GM18505 (cell line): Measurements from ENCODE around the gene MTMR10.

Experiments
- ATAC-seq: cut with Tn5 transposase; IDR thresholded peaks from one replicate; pipeline ENCODE4 v1.9.1; 2021; ENCODE audit not compliant: unreplicated experiment
- POLR2A ChIP-seq: IDR thresholded peaks from 4 replicates; pipeline ENCODE4 v1.6.1; 2011; ENCODE audit warnings: borderline replicate concordance; ENCODE audit not compliant: insufficient read depth, insufficient read length; ENCODE audit errors: extremely low read depth

Gene MTMR10

DNA sequence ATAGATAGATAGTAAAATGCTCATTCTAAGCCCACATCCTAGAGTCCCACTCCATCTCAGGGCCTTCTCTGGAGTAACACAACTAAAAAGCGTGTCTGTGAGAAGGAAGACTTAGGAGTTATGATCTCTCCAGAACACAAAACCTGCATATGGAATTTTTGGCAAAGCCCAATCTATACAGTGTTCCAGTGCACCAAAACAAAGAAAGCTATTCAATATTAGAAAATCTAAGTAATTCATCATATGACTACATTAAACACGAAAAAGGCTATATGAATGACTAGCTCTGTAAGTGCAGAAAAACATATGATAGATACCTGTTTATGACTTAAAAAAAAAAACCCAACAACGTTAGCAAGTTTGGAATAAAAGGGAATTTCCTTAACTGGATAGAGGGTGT lies 27.7 kb downstream of the MTMR10 start:
- no peak for ATAC-seq
- no peak for TF ChIP-seq POLR2A

DNA sequence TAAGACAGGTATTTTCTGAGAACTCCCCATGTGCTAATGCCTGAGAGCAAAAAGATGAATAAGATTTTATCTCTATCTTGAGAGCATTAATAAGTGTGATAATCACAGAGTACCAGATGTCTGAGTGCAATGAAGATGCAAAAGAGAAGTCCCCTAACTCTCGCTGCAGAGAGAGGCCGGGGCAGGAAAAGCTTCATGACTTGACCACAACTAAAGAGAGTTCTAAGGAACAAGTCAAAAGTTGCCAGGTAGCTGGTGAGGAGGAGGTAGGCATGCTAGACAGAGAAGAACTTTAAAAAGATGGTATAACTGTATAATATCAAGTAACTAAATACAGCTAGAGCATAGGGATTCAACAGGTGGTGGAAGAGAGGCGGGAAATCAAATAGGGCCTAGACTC lies 28.8 kb downstream of the MTMR10 start:
- no peak for ATAC-seq
- no peak for TF ChIP-seq POLR2A

DNA sequence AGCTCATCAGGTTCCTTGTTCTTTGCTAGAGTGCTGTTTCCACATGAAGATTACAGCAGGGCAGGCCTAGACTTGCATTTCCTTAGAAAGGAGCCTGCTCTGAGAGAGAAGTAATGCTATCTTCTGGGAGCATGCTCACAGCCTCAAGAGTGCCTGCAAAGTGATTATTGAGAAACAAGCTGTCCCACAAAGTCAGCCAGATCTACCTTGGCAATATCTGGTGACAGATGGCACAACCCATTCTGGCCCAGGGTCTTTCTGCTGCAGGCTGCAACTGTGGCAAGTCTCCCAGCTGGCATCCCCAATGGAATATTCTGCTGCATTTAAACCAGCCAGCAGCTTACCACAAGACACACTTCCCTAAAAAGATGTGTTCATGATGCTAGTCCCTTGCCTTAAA lies 29.3 kb downstream of the MTMR10 start:
- no peak for ATAC-seq
- no peak for TF ChIP-seq POLR2A

DNA sequence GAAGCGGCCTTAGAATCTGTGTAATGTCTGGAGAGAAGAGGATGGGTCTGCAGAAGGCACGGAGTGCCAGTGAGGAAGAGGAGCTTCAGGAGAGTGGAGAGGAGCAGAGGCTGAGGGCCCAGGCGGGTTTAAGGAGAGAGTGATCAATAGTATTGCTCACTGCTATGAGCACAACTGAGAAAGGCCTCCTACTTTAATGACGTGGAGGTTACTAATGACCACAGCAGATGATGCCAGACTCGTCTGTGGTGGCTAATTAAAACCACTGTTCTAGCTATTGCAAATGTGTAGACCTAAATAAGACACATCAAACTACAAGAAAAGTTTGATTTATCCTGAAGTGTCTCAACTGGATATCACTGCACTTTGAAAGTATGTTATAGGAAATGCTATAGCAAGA lies 33.2 kb downstream of the MTMR10 start:
- ATAC-seq, result no peak
- TF ChIP-seq POLR2A, result no peak

DNA sequence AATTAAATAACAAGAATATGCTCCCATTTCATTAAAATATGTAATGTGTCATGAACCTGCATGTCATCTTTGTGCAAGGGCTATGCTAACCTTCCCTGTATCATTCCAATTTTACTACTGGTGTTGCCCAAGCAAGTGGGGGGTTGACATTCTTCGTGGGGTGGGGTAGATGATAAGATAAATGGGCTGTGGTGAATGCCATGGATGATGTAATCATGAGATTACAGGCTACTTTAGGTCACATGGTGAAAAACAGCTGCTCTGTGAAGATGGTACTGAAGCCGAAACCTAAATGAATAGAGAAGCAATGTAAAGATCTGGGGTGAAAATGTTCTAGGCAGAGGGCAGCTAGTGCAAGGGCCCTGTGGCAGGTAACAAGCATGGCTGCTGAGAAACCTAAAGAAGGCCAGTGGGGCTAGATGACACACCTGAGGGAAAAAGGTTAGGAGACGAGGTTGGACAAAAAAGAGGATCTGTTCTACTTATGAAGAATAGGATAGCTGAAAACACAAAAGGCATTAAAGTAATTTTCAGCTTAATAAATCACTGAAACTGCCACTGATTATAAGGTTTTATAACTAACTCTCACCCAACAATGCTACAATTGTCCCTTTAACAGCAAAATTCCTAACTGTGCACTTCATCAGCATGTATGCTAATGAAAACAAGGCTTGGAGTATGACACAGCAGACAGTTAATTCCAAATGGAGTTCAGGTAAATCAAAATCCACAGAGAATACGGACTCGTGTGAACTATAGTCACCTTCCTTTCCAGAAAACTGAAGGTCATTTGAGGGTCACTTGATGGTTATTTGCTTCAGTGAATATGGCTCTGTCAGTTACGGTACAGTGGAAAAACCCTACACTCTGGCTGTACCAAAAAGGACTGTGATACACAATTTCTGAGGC lies 35.0 kb downstream of the MTMR10 start:
- ATAC-seq, result no peak
- TF ChIP-seq POLR2A, result no peak

DNA sequence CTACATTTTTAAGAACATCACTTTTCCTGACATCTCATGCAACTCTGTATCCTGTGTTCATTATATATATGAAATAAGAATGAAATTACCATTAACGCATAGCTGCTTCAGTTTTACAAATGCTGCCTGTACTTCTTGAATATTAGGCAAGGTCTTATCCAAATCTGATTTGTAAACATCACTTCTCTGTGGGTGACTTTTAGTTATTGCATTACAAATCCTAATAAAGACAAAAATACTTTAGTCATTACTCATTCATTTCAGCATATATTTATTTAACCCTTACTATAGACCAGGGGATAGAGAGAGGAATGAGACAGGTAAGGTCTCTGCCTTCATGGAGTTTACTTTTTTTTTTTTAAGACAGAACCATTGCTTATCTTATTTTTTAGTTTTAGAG lies 36.8 kb downstream of the MTMR10 start:
- TF ChIP-seq POLR2A, result no peak
- ATAC-seq, result no peak

DNA sequence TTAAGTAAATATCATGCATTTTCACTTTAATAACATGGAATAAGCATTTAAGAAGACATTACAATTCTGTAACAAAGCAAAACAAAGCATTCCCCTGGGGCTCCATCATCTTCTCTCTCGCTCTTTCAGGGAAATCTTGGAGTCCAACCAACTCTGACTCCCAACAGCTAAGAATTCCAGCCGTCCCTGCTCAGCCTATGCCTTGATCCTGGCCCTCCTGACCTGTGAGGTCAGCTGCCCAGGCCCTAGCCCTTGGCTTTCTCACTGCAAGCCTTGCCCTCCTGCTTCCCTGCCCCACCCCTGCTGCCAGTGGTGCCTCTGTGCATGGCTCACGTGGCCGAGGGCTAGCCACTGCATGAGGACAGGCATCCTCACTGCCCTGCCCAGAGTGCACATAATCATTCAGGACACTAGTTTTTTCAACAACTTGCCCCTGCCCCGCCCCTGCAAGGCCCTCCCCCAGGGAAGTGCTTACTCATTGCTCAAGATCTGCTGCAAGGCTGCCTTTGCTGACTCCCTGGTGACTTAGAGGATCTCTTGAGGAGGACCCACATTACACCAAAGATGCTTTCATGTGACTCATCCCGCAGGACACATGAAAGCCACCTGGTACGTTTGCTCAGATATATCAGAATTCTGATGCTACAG lies 37.6 kb downstream of the MTMR10 start:
- ATAC-seq, result no peak
- no peak for TF ChIP-seq POLR2A

DNA sequence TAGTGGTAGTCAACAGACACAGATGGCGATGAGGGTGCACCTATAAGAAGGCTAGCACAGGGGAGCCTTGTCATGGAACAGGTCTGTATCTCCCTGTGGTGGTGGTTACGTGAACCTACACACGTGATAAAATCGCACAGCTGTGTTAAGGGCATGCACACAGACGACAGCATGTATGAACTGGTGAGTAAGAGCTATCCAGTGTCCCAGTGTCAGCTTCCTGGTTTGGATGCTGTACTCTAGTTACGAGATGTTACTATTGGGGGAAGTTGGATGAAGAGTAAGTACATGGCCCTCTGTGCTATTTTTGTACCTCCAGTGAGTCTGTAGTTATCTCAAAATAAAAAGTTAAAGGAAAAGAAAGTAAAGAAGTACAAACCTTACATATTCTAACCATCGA lies 38.2 kb downstream of the MTMR10 start:
- TF ChIP-seq POLR2A, result no peak
- ATAC-seq, result no peak

DNA sequence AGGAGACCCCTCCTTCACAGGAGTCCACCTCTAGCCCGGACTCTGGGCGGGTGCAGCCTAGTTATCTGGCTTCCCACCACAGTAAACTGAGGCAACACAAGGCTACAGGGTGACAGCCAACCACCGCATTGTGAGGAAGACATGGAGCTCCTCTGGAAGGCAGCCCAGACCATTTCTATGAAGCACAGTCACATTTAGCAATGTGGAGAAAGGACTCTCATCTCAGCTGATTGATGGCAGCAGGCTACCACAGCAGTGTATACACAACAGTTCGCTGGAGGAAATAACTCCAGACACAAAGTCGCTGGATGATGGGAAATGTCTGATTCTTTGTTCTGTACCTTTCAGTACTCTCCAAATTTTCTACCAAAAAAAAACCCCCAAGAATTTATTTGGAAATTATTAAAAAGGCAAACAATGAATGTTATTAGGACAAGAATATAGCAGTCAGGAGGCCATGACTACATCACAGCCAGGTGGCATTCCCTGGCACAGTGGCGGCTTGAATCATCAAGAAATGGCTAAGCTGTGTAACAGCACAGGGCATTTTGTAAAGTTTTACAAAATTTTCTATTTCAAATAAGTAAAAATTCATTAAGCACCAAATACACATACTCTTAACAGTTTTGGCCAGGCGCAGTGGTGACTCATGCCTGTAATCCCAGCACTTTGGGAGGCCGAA lies 47.6 kb downstream of the MTMR10 start:
- ATAC-seq, result no peak
- TF ChIP-seq POLR2A, result no peak

DNA sequence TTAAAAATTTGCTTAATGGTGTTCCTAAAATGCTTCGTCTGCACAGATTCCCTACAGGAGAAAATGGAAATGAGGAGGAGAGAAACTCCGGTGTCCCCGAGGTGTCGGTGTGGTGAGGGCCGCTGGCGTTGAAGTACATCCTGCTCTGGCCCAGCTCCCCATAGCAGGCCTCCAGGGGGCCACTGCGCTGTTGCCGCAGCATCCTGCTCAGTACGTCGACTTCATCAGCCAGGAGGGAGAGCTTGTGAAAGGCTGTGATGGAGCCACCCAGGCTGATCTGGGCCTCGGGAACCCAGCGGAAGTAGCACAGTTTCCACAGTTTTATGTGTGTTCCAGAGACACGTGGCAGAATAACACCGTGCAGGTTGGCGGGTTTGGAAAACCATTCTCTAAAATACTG lies 49.9 kb downstream of the MTMR10 start:
- ATAC-seq, result no peak
- no peak for TF ChIP-seq POLR2A

DNA sequence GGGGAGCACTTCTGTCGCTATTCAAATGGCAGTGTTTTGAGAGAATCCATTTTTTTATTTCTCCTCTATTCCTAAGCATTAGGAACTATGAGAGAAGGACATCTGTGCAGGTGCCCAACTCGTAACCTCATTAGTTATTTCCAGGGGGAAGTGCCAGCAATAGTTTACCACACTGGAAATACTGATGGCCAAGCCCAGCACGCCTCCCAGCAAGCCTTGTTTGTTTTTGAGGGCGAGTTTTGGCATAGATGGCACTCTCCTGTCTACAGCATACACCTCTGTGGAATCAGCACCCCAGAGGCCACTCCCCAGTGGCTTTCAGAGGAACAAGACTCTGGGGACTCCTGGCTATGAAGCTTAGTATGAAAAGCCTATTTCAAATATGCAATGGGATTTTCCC lies 51.1 kb downstream of the MTMR10 start:
- no peak for ATAC-seq
- no peak for TF ChIP-seq POLR2A

DNA sequence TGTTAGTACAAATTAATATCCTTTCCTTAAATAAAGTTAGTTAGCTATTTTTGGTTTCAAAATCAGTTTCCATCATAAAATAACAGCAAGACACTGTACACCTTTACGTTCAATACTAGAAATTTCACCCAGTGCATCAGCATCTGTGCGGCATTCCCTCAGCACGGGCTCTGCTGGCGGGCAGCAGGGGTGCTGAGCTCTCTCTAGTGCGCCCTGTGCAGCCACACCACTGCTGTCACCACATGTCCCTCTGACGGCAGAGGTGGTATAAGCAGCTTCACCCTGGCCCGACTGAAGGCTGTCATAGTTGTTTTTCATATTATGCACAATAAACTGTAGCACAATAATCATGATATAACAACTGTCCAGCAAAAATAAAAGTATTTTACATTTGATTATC lies 52.3 kb downstream of the MTMR10 start:
- ATAC-seq, result no peak
- TF ChIP-seq POLR2A, result no peak

DNA sequence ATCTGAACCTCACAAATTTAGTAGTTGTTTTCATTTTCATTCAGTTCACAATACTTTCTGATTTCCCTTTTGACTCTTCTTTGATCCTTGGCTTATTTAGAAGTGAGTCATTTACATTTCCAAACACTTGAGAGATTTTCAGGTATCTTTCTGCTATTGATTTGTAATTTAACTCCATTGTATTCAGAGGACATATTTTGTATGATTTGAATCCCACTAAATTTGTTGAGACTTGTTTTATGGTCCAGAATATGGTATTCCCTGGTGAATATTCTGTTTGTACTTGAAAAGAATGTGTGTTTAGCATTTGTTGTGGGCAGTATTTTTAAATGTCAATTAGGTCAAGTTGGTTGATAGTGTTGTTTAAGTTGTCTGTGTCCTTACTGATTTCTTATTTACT lies 58.1 kb downstream of the MTMR10 start:
- ATAC-seq, result no peak

DNA sequence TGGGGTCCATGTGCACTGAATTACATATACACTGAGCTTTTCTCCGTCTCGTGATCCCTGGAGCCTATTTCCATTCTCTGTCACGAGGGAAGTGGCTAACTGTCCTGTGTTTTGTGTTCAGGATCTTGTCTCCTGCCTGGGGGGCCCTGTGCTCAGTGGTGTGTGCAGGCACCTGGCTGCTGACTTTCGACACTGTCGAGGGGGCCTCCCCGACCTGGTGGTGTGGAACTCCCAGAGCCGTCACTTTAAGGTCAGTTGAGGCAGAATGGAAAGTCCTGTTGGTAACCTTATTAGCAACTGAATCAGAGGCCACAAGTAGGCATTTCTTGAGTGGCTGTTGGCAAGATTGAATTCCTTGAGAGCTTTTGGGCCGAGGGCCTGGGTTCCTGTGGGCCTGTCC lies 61.0 kb downstream of the MTMR10 start:
- ATAC-seq, result no peak
- no peak for TF ChIP-seq POLR2A

More for the DNA sequence above, 58.1 kb downstream of the MTMR10 start:
- no peak for TF ChIP-seq POLR2A
